Activated T-helper 1 cell treated with anti-CD3 and anti-CD28 coated beads, Interleukin-12 subunit alpha, Interleukin-12 subunit beta, Interleukin-2, Interleukin-4 antibody, amounts not matched to agents 30 ng/mL and 10 ng/mL and 1 ng/mL, durations not matched to agents 14 hours and 24 hours and 36 hours (primary cell): ENCODE measurements around the gene NAT14. TPM values are rescaled to one million over a fixed set of nuclear protein-coding genes. Genes with fewer than 3 reads are reported as not detected.

Experiments used
- DNase-seq: peaks from one replicate; pipeline ENCODE4 v3.0.0; 2021; ENCODE audit warnings: low spot score
- H3K27ac Mint-ChIP-seq: one replicate; pipeline ENCODE4 v1.8.0; 2021; ENCODE audit warnings: mild to moderate bottlenecking, mixed read lengths
- H3K27me3 Mint-ChIP-seq: one replicate; pipeline ENCODE4 v1.8.0; 2022; ENCODE audit warnings: mild to moderate bottlenecking, moderate library complexity, mixed read lengths; ENCODE audit not compliant: insufficient read depth
- H3K36me3 Mint-ChIP-seq: one replicate; pipeline ENCODE4 v1.8.0; 2021; ENCODE audit warnings: low read depth, mixed read lengths
- H3K4me1 Mint-ChIP-seq: one replicate; pipeline ENCODE4 v1.8.0; 2021; ENCODE audit warnings: low read depth, mixed read lengths
- H3K4me3 Mint-ChIP-seq: one replicate; pipeline ENCODE4 v1.8.0; 2021; ENCODE audit warnings: mild to moderate bottlenecking, moderate library complexity, mixed read lengths
- H3K9me3 Mint-ChIP-seq: one replicate; pipeline ENCODE4 v1.8.0; 2021; ENCODE audit warnings: mixed read lengths
- intact Hi-C: fragments of 100-400 bp; cut with micrococcal nuclease; formaldehyde crosslinking; loops from one replicate; pipeline ENCODE4 v1.15.1; 2024
- total RNA-seq: library from RNA; stranded (reverse); gene quantifications from 2 replicates; pipeline ENCODE4 v1.2.3, GENCODE V29; 2022

NAT14 gene
- total RNA-seq, 1 donor from 2014 or later = 26.1 TPM

- Mint-ChIP-seq H3K4me3 (no peak overlapping the region), H3K36me3 (no peaks in the 10 kb centered on the region), H3K9me3 (no peaks in the 10 kb centered on the region), H3K27me3 (no peaks in the 10 kb centered on the region), H3K4me1 (no peaks in the 10 kb centered on the region), H3K27ac (no peak overlapping the region)
- no peak for DNase-seq
- intact Hi-C loops = no loop called here
Measured at GRCh38 chr19:55535965-55536350, 51.0 kb downstream of the NAT14 start.

- H3K4me1 Mint-ChIP-seq = no peaks in the 10 kb centered on the region
Measured at GRCh38 chr19:55536366-55536765, 51.4 kb downstream of the NAT14 start.

More at GRCh38 chr19:55536366-55536765, 51.4 kb downstream of the NAT14 start:
- Mint-ChIP-seq H3K27ac (no peak overlapping the region), H3K36me3 (no peaks in the 10 kb centered on the region), H3K27me3 (no peaks in the 10 kb centered on the region), H3K9me3 (no peaks in the 10 kb centered on the region), H3K4me3 (no peak overlapping the region)
- intact Hi-C loops = no loop called here
- DNase-seq = no peak

Other genes with a start within 250 kb of the NAT14 start
- 200 and 202 TPM in 2 replicates for gene PPP6R1, start 226.2 kb upstream of the NAT14 start, total RNA-seq
- 66.4 and 69.6 TPM in 2 replicates for gene HSPBP1, start 205.1 kb upstream of the NAT14 start, total RNA-seq
- 7.8 and 8.4 TPM in 2 replicates for gene BRSK1, start 201.2 kb upstream of the NAT14 start, total RNA-seq
- 0.71 TPM in 1 of 2 replicates, not detected in the other for gene TMEM150B, start 159.8 kb upstream of the NAT14 start, total RNA-seq
- 29.1 and 29.9 TPM in 2 replicates for gene KMT5C, start 145.3 kb upstream of the NAT14 start, total RNA-seq
- 0.26 TPM in 1 of 2 replicates, not detected in the other for gene COX6B2, start 130.5 kb upstream of the NAT14 start, total RNA-seq
- gene GARIN5B, start 121.9 kb upstream of the NAT14 start, total RNA-seq = 0.05 TPM in 1 of 2 replicates, not detected in the other
- gene IL11, start 114.7 kb upstream of the NAT14 start, total RNA-seq = 0.34 TPM in 1 of 2 replicates, not detected in the other
- gene TMEM190, start 108.4 kb upstream of the NAT14 start, total RNA-seq = not detected in 2 replicates
- gene TMEM238, start 100.9 kb upstream of the NAT14 start, total RNA-seq = 9.7 and 10.6 TPM in 2 replicates
- 1,835 and 1,847 TPM in 2 replicates for gene RPL28, start 99.3 kb upstream of the NAT14 start, total RNA-seq
- 224 and 225 TPM in 2 replicates for gene UBE2S, start 77.4 kb upstream of the NAT14 start, total RNA-seq
- gene SHISA7, start 41.9 kb upstream of the NAT14 start, total RNA-seq = not detected in 2 replicates
- gene ISOC2, start 23.5 kb upstream of the NAT14 start, total RNA-seq = 31.3 and 34.3 TPM in 2 replicates
- not detected in 2 replicates for gene C19orf85, start 20.4 kb upstream of the NAT14 start, total RNA-seq
- gene ZNF628, start 8.6 kb upstream of the NAT14 start, total RNA-seq = 7.6 and 10.4 TPM in 2 replicates
- 0.24 and 0.65 TPM in 2 replicates for gene SSC5D, start 3.2 kb downstream of the NAT14 start, total RNA-seq
- gene SBK2, start 51.9 kb downstream of the NAT14 start, total RNA-seq = not detected in 2 replicates
- gene SBK3, start 60.4 kb downstream of the NAT14 start, total RNA-seq = not detected in 2 replicates
- gene ZNF579, start 95.7 kb downstream of the NAT14 start, total RNA-seq = 10.2 and 11.7 TPM in 2 replicates
- 24.2 and 24.7 TPM in 2 replicates for gene FIZ1, start 114.3 kb downstream of the NAT14 start, total RNA-seq
- gene ZNF524, start 115.1 kb downstream of the NAT14 start, total RNA-seq = 20.0 and 22.9 TPM in 2 replicates
- gene ZNF865, start 120.5 kb downstream of the NAT14 start, total RNA-seq = 12.6 and 13.2 TPM in 2 replicates
- gene ZNF784, start 139.4 kb downstream of the NAT14 start, total RNA-seq = 3.0 and 4.9 TPM in 2 replicates
- 39.8 and 40.4 TPM in 2 replicates for gene ZNF580, start 155.8 kb downstream of the NAT14 start, total RNA-seq
- gene ZNF581, start 158.5 kb downstream of the NAT14 start, total RNA-seq = 35.6 and 36.4 TPM in 2 replicates
- 7.3 and 9.0 TPM in 2 replicates for gene CCDC106, start 163.0 kb downstream of the NAT14 start, total RNA-seq
- 384 and 394 TPM in 2 replicates for gene U2AF2, start 169.8 kb downstream of the NAT14 start, total RNA-seq
- gene EPN1, start 190.0 kb downstream of the NAT14 start, total RNA-seq = 46.0 and 48.3 TPM in 2 replicates